HEK293 (cell line): ENCODE results near the gene PCSK6.

ENCODE experiments used
- CTCF ChIA-PET: fragments of 350-600 bp; formaldehyde crosslinking; extraction: SDS; loops from one replicate; lab custom pipeline; 2021; ENCODE audit warnings: antibody characterized with exemption; lab: Yijun Ruan, JAX
- POLR2A ChIA-PET: fragments of 300-600 bp; formaldehyde crosslinking; extraction: SDS; loops from one replicate; lab custom pipeline; 2020; ENCODE audit warnings: antibody characterized with exemption, inconsistent platforms; lab: Yijun Ruan, JAX
- H3K27ac ChIP-seq: fragments of 200-500 bp; sonication (Bioruptor generic); 2 replicates; pipeline ENCODE4 v1.5.1; 2014; ENCODE audit warnings: low read depth, low read length, control low read depth, inconsistent platforms; ENCODE audit errors: extremely low read depth
- H3K36me3 ChIP-seq, 2 experiments: fragments of 200-500 bp in 1 of 2; sonication (Bioruptor generic) in 1 of 2; 1 replicate in 1 of 2; 2 replicates in 1 of 2; pipeline ENCODE4 v1.5.1; 2014 to 2017; ENCODE audit warnings: inconsistent platforms in 2 of 2, low read length in 2 of 2; ENCODE audit not compliant: control insufficient read depth in 2 of 2, insufficient read depth in 1 of 2
- H3K4me1 ChIP-seq: fragments of 200-500 bp; sonication (Bioruptor generic); 2 replicates; pipeline ENCODE4 v1.5.1; 2014; ENCODE audit warnings: mild to moderate bottlenecking, low read length, inconsistent platforms; ENCODE audit not compliant: control insufficient read depth, insufficient read depth
- H3K4me3 ChIP-seq: 2 replicates; pipeline ENCODE4 v1.5.1; 2011; ENCODE audit warnings: low read depth, mild to moderate bottlenecking, control low read depth, low read length, moderate library complexity
- H3K9me3 ChIP-seq: fragments of 200-500 bp; sonication (Bioruptor generic); 2 replicates; pipeline ENCODE4 v1.5.1; 2014; ENCODE audit warnings: low read depth, low read length, inconsistent platforms; ENCODE audit not compliant: control insufficient read depth, insufficient read depth
- GFI1B ChIP-seq: fragments of 450-650 bp; formaldehyde crosslinking; IDR thresholded peaks from 2 replicates; pipeline ENCODE4 v1.5.1; 2016; ENCODE audit warnings: missing biosample characterization, missing genetic modification characterization
- IKZF3 ChIP-seq: fragments of 450-650 bp; IDR thresholded peaks from 2 replicates; pipeline ENCODE4 v1.5.0; 2018; ENCODE audit warnings: missing biosample characterization, mild to moderate bottlenecking, missing genetic modification characterization, moderate library complexity
- PBX3 ChIP-seq: sonication (generic); formaldehyde crosslinking; IDR thresholded peaks from 2 replicates; pipeline ENCODE4 v1.8.1; 2022; ENCODE audit warnings: mild to moderate bottlenecking, moderate library complexity, missing genetic modification reagents
- SCRT2 ChIP-seq: fragments of 450-650 bp; formaldehyde crosslinking; IDR thresholded peaks from 2 replicates; pipeline ENCODE4 v1.5.1; 2016; ENCODE audit warnings: missing biosample characterization, missing genetic modification characterization
- ZBTB20 ChIP-seq: fragments of 450-650 bp; formaldehyde crosslinking; IDR thresholded peaks from 2 replicates; pipeline ENCODE4 v1.5.1; 2016; ENCODE audit warnings: missing biosample characterization, missing genetic modification characterization
- ZEB2 ChIP-seq: fragments of 450-650 bp; formaldehyde crosslinking; IDR thresholded peaks from 2 replicates; pipeline ENCODE4 v1.5.1; 2016; ENCODE audit warnings: missing biosample characterization, missing genetic modification characterization
- ZIC2 ChIP-seq: fragments of 450-650 bp; formaldehyde crosslinking; IDR thresholded peaks from 2 replicates; pipeline ENCODE4 v1.5.1; 2016; ENCODE audit warnings: missing biosample characterization, missing genetic modification characterization
- ZNF132 ChIP-seq: fragments of 450-650 bp; formaldehyde crosslinking; IDR thresholded peaks from 2 replicates; pipeline ENCODE4 v1.5.1; 2017; ENCODE audit warnings: missing biosample characterization, missing genetic modification characterization, borderline replicate concordance
- ZNF202 ChIP-seq: fragments of 450-650 bp; formaldehyde crosslinking; IDR thresholded peaks from 2 replicates; pipeline ENCODE4 v1.5.1; 2016; ENCODE audit warnings: missing biosample characterization, missing genetic modification characterization, borderline replicate concordance
- ZNF280D ChIP-seq: fragments of 450-650 bp; formaldehyde crosslinking; IDR thresholded peaks from 2 replicates; pipeline ENCODE4 v1.5.1; 2016; ENCODE audit warnings: missing biosample characterization, missing genetic modification characterization
- ZNF350 ChIP-seq: fragments of 450-650 bp; formaldehyde crosslinking; IDR thresholded peaks from 2 replicates; pipeline ENCODE4 v1.5.0; 2017; ENCODE audit warnings: missing biosample characterization, mild to moderate bottlenecking, missing genetic modification characterization
- ZNF530 ChIP-seq: fragments of 450-650 bp; formaldehyde crosslinking; IDR thresholded peaks from 2 replicates; pipeline ENCODE4 v1.5.1; 2016; ENCODE audit warnings: low read depth, missing biosample characterization, missing genetic modification characterization
- ZNF624 ChIP-seq: fragments of 450-650 bp; formaldehyde crosslinking; IDR thresholded peaks from 2 replicates; pipeline ENCODE4 v1.5.1; 2017; ENCODE audit warnings: missing biosample characterization, missing genetic modification characterization
- ZNF677 ChIP-seq: fragments of 450-650 bp; IDR thresholded peaks from 2 replicates; pipeline ENCODE4 v1.5.0; 2018; ENCODE audit warnings: missing biosample characterization, mild to moderate bottlenecking, missing genetic modification characterization, moderate library complexity
- ZNF707 ChIP-seq: fragments of 450-650 bp; formaldehyde crosslinking; IDR thresholded peaks from 2 replicates; pipeline ENCODE4 v1.5.1; 2016; ENCODE audit warnings: missing biosample characterization, missing genetic modification characterization
- ZXDB ChIP-seq: fragments of 450-650 bp; formaldehyde crosslinking; IDR thresholded peaks from 2 replicates; pipeline ENCODE4 v1.5.1; 2016; ENCODE audit warnings: missing biosample characterization, missing genetic modification characterization
- TF ChIP-seq, protein P1 (sequence below): fragments of 450-650 bp; formaldehyde crosslinking; IDR thresholded peaks from 2 replicates; pipeline ENCODE4 v1.5.1; 2016; ENCODE audit warnings: missing biosample characterization, missing genetic modification characterization
- TF ChIP-seq, protein P2 (sequence below): fragments of 450-650 bp; formaldehyde crosslinking; IDR thresholded peaks from 2 replicates; pipeline ENCODE4 v1.5.1; 2016; ENCODE audit warnings: missing biosample characterization, missing genetic modification characterization
- TF ChIP-seq, protein P3 (sequence below): fragments of 450-650 bp; formaldehyde crosslinking; IDR thresholded peaks from 2 replicates; pipeline ENCODE4 v1.5.1; 2016; ENCODE audit warnings: missing biosample characterization, missing genetic modification characterization, low read depth

Gene PCSK6

GRCh38 chr15:101504373-101504772 lies 14.9 kb upstream of the PCSK6 start (continued):
- TF ChIP-seq GFI1B (tag by site-specific recombination) = no peak
- TF ChIP-seq, all 188 proteins: peak for 0

- Histone ChIP-seq H3K36me3 (no peaks in the 10 kb centered on the region), H3K4me1 (no peaks in the 10 kb centered on the region), H3K4me3 (no peak overlapping the region), H3K27ac (no peak overlapping the region), H3K9me3 (no peaks in the 10 kb centered on the region)
- POLR2A ChIA-PET = no interaction called here
- TF ChIP-seq, protein P1, sequence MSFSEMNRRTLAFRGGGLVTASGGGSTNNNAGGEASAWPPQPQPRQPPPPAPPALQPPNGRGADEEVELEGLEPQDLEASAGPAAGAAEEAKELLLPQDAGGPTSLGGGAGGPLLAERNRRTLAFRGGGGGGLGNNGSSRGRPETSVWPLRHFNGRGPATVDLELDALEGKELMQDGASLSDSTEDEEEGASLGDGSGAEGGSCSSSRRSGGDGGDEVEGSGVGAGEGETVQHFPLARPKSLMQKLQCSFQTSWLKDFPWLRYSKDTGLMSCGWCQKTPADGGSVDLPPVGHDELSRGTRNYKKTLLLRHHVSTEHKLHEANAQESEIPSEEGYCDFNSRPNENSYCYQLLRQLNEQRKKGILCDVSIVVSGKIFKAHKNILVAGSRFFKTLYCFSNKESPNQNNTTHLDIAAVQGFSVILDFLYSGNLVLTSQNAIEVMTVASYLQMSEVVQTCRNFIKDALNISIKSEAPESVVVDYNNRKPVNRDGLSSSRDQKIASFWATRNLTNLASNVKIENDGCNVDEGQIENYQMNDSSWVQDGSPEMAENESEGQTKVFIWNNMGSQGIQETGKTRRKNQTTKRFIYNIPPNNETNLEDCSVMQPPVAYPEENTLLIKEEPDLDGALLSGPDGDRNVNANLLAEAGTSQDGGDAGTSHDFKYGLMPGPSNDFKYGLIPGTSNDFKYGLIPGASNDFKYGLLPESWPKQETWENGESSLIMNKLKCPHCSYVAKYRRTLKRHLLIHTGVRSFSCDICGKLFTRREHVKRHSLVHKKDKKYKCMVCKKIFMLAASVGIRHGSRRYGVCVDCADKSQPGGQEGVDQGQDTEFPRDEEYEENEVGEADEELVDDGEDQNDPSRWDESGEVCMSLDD (tag by site-specific recombination) = no peak
- CTCF ChIA-PET = interaction anchor here (0.6 to 6.1 kb wide), 8 partner anchors 11 to 897 kb away, joined by 3 to 67 read pairs (median 4); no protein-coding TSS in a partner anchor
Observed at GRCh38 chr15:101503296-101503599, 13.7 kb upstream of the PCSK6 start.

GRCh38 chr15:101502572-101503295 lies 13.2 kb upstream of the PCSK6 start:
- Histone ChIP-seq H3K4me1 (no peaks in the 10 kb centered on the region), H3K27ac (no peak overlapping the region), H3K36me3 (no peaks in the 10 kb centered on the region), H3K4me3 (no peak overlapping the region), H3K9me3 (no peaks in the 10 kb centered on the region)
- POLR2A ChIA-PET = no interaction called here
- CTCF ChIA-PET = interaction anchor here (0.6 to 6.1 kb wide), 33 partner anchors 8 to 896 kb away, joined by 3 to 67 read pairs (median 4); no protein-coding TSS in a partner anchor
- TF ChIP-seq ZXDB (tag by site-specific recombination) (no peak), PBX3 (CRISPR knock-in tag) (no peak), ZEB2 (tag by site-specific recombination) (no peak), IKZF3 (tag by site-specific recombination) (no peak), ZIC2 (peak; percentile 35), ZNF624 (tag by site-specific recombination) (no peak), ZNF350 (tag by site-specific recombination) (no peak), ZNF202 (tag by site-specific recombination) (no peak), ZNF530 (tag by site-specific recombination) (no peak), ZNF132 (no peak), ZNF677 (no peak), ZNF707 (tag by site-specific recombination) (no peak), SCRT2 (peak; percentile 91), ZNF280D (no peak), ZBTB20 (tag by site-specific recombination) (no peak)
- TF ChIP-seq, protein P2, sequence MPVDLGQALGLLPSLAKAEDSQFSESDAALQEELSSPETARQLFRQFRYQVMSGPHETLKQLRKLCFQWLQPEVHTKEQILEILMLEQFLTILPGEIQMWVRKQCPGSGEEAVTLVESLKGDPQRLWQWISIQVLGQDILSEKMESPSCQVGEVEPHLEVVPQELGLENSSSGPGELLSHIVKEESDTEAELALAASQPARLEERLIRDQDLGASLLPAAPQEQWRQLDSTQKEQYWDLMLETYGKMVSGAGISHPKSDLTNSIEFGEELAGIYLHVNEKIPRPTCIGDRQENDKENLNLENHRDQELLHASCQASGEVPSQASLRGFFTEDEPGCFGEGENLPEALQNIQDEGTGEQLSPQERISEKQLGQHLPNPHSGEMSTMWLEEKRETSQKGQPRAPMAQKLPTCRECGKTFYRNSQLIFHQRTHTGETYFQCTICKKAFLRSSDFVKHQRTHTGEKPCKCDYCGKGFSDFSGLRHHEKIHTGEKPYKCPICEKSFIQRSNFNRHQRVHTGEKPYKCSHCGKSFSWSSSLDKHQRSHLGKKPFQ (tag by site-specific recombination) = no peak
- TF ChIP-seq, protein P3, sequence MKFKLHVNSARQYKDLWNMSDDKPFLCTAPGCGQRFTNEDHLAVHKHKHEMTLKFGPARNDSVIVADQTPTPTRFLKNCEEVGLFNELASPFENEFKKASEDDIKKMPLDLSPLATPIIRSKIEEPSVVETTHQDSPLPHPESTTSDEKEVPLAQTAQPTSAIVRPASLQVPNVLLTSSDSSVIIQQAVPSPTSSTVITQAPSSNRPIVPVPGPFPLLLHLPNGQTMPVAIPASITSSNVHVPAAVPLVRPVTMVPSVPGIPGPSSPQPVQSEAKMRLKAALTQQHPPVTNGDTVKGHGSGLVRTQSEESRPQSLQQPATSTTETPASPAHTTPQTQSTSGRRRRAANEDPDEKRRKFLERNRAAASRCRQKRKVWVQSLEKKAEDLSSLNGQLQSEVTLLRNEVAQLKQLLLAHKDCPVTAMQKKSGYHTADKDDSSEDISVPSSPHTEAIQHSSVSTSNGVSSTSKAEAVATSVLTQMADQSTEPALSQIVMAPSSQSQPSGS (tag by site-specific recombination) = no peak
